Psoas muscle (tissue), 8 donors: Measurements from ENCODE around the gene CLEC4E. TPM values are rescaled to one million over a fixed set of nuclear protein-coding genes. Genes with fewer than 3 reads are reported as not detected.
"Not testable (repeated sequence)": the region's sequence is repeated elsewhere in the genome, so short reads cannot be mapped to it uniquely, and the experiment has no call there.

Source experiments
- ATAC-seq, 4 donors: fragments of 200-7000 bp; cut with Tn5 transposase; one replicate each; pipeline ENCODE4 v1.9.1; 2020; ENCODE audit warnings: moderate library complexity in 3 of 4, mild to moderate bottlenecking in 2 of 4
- DNase-seq, 2 donors: peaks; one replicate each; pipeline ENCODE4 v3.0.0-alpha.2; 2020
- H3K27ac ChIP-seq: fragments of 200-600 bp; one replicate; pipeline ENCODE4 v1.8.0; 2022
- H3K27me3 ChIP-seq, 3 donors: fragments of 200-600 bp in 1 of 3; one replicate each; pipeline versions ENCODE4 v1.6.1 to v1.8.0; 2013 to 2022; ENCODE audit warnings: low read length in 2 of 3, mild to moderate bottlenecking in 2 of 3, moderate library complexity in 1 of 3; ENCODE audit not compliant: insufficient read depth in 3 of 3
- H3K36me3 ChIP-seq, 2 donors: fragments of 200-600 bp in 1 of 2; one replicate each; pipeline versions ENCODE4 v1.6.1 to v1.8.0; 2013 to 2022; ENCODE audit warnings: low read depth in 1 of 2, mild to moderate bottlenecking in 1 of 2, moderate library complexity in 1 of 2; ENCODE audit not compliant: insufficient read depth in 1 of 2
- H3K4me1 ChIP-seq: fragments of 200-600 bp; one replicate; pipeline ENCODE4 v1.8.0; 2022
- H3K4me3 ChIP-seq: fragments of 200-600 bp; one replicate; pipeline ENCODE4 v1.8.0; 2022; ENCODE audit warnings: mild to moderate bottlenecking
- H3K9me3 ChIP-seq: fragments of 200-600 bp; one replicate; pipeline ENCODE4 v1.8.0; 2022
- WGBS, 3 donors: extraction: QIAGEN DNeasy Blood & Tissue Kit; methylation state at CpG; one replicate each; pipeline versions ENCODE4 v1.1.6 to v1.1.7; 2013; 5-methylcytosine and 5-hydroxymethylcytosine counted together
- intact Hi-C, 2 donors: fragments of 100-400 bp; cut with DNase I; formaldehyde crosslinking; loops; one replicate each; pipeline versions ENCODE4 v1.11.0 to v1.14.2; 2022
- long read RNA-seq, 2 donors: library from polyadenylated mRNA; unstranded; transcript quantifications; one replicate each; pipeline ENCODE4 v2.0.0, GENCODE V29; 2021
- polyA plus RNA-seq, 3 donors: library from polyadenylated mRNA; stranded (reverse); fragments of 200-250 nt; gene quantifications; one replicate each; pipeline ENCODE4 v1.2.3, GENCODE V29; 2013
- total RNA-seq, 4 donors: library from RNA; stranded (reverse); fragmentation: NEBNext Ultra II Directional in 2 of 4; extraction: Animal tissue kit (Norgen Biotek cat#: 25700) in 2 of 4; gene quantifications; one replicate each; pipeline versions ENCODE4 v1.2.1 to v1.2.4, GENCODE V29; 2021 to 2023
- TF ChIP-seq, protein P1 (sequence below): fragments of 200-600 bp; IDR thresholded peaks from one replicate; pipeline ENCODE4 v1.8.0; 2022; ENCODE audit warnings: antibody characterized with exemption
- donor health status: healthy with polysubstance abuse.
- donor health status: DM: no; HTN: no; CAD: no; lungs with moderate emphysema.
- donor health status: Bipolar disorder and iron deficiency.
- donor health status: healthy.
- donor health status: DM: yes; HTN: yes; CAD: no.
- donor health status: DM: no; HTN: no; CAD: no.
- donor health status: DM: no; HTN: no; CAD: no.
- donor health status: DM: yes; HTN: yes; CAD: no.

The CLEC4E gene, protein sequence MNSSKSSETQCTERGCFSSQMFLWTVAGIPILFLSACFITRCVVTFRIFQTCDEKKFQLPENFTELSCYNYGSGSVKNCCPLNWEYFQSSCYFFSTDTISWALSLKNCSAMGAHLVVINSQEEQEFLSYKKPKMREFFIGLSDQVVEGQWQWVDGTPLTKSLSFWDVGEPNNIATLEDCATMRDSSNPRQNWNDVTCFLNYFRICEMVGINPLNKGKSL
- total RNA-seq (1 to 10 TPM in 2 of 4 donors, under 1 TPM in 2; 0.37 to 1.1 (median 0.96) TPM), polyA plus RNA-seq (under 1 TPM; 0.19 to 0.63 (median 0.34) TPM)
- long read RNA-seq, donor 1 = 0 reads
- long read RNA-seq, donor 2 = 0 reads

DNA sequence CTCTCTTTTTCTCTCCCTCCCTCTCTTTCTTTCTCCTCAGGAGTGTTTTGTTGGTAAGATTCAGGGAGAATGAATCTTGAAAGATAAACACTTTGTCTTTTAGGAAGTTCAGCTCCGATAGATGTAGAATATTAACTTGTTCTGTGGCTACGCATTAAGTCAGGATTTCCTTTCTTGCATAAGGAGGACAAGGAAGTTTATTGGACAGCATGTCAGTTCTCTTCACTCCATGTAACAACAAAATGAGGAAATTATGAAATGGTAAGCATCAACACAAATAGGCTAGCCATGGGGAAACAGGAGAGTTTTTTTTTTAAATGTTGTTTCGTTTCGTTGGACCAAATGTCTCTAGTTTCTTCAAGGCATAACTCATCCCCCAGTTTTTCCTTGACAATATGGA, at the start of gene CLEC4E:
Gene CLEC4E, minus strand, starts transcription at position 75 of the 400 bp plus-strand sequence. CDS start 108 bp downstream, outside the sequence.
- H3K9me3 ChIP-seq, ATAC-seq, H3K36me3 ChIP-seq, H3K27me3 ChIP-seq, H3K4me1 ChIP-seq, H3K4me3 ChIP-seq, DNase-seq, H3K27ac ChIP-seq: not testable (repeated sequence)
- intact Hi-C loops = loop anchor here (10.0 kb wide), 1 partner anchor 504 kb away; no protein-coding TSS in a partner anchor
- 40 to 56% (median 40%) methylated on average over 4 of the region's 4 CpGs for WGBS, 3 donors

DNA sequence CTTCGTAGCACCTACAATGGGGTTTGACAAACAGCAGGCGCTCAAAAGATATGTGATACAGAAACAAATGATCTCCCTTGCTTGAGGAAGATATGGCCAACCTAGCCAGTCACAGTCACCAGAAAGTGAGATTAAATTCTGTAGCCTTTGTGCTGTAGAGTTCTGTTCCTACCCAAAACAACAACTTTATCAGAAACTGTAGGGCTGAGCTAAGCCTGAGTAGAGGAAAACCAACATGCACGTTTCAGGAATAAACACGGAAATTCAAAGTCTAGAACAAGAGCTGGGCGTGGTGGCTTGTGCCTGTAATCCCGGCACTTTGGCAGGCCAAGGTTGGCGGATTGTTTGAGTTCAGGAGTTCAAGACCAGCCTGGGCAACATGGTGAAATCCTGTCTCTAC, 49.0 kb upstream of the CLEC4E start:
- Histone ChIP-seq H3K4me3 (no peak overlapping the region), H3K4me1 (no peaks in the 10 kb centered on the region), H3K9me3 (no peaks in the 10 kb centered on the region), H3K36me3 (no peaks in the 10 kb centered on the region), H3K27ac (no peak overlapping the region), H3K27me3 (no peaks in the 10 kb centered on the region)
- intact Hi-C loops = no loop called here
- DNase-seq (no peak), ATAC-seq (no peak)
- WGBS, 3 donors = 74 to 81% (median 78%) methylated on average over 7 of the region's 7 CpGs
- TF ChIP-seq, protein P1, sequence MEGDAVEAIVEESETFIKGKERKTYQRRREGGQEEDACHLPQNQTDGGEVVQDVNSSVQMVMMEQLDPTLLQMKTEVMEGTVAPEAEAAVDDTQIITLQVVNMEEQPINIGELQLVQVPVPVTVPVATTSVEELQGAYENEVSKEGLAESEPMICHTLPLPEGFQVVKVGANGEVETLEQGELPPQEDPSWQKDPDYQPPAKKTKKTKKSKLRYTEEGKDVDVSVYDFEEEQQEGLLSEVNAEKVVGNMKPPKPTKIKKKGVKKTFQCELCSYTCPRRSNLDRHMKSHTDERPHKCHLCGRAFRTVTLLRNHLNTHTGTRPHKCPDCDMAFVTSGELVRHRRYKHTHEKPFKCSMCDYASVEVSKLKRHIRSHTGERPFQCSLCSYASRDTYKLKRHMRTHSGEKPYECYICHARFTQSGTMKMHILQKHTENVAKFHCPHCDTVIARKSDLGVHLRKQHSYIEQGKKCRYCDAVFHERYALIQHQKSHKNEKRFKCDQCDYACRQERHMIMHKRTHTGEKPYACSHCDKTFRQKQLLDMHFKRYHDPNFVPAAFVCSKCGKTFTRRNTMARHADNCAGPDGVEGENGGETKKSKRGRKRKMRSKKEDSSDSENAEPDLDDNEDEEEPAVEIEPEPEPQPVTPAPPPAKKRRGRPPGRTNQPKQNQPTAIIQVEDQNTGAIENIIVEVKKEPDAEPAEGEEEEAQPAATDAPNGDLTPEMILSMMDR = no peak

DNA sequence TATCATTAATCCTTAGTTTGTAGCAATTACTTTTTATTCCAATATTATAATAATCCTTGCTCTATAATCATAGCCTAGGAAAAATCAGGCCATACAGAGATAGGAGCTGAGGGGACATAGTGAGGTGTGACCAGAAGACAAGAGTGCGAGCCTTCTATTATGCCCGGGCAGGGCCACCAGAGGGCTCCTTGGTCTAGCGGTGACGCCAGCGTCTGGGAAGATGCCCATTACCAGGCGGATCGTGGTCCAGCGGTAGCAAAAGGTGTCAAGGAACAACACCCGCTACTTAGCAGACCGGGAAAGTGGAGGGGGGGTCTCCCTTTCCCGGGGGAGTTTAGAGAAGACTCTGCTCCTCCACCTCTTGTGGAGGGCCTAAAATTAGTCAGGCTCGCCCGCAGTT, 43.8 kb upstream of the CLEC4E start:
- H3K9me3 ChIP-seq, intact Hi-C loops, H3K27ac ChIP-seq, H3K27me3 ChIP-seq, H3K36me3 ChIP-seq, H3K4me1 ChIP-seq, H3K4me3 ChIP-seq, ATAC-seq, DNase-seq: not testable (repeated sequence)
- WGBS, 3 donors = 84 to 88% (median 85%) methylated on average over 13 of the region's 13 CpGs

DNA sequence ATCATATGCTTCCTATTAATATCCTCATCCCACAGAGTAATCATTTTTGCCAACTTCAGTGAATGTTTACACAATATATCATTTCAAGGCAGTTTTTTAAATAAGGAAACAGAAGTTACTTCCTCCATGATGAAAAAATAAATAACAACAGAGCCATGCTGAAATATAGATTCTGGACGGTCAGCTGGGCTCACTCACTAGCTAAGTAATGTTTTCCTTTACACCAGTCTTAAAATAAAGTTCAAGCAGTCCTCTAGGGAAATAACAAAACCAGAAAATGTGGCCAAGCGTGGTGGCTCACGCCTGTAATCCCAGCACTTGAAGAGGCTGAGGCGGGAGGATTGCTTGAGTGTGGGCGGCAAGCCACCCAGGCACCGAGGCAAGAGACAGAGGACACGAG, 43.3 kb upstream of the CLEC4E start:
- H3K4me1 ChIP-seq = no peaks in the 10 kb centered on the region
- WGBS, 3 donors = 43 to 58% (median 55%) methylated on average over 7 of the region's 7 CpGs
- TF ChIP-seq, protein P1 = no peak

DNA sequence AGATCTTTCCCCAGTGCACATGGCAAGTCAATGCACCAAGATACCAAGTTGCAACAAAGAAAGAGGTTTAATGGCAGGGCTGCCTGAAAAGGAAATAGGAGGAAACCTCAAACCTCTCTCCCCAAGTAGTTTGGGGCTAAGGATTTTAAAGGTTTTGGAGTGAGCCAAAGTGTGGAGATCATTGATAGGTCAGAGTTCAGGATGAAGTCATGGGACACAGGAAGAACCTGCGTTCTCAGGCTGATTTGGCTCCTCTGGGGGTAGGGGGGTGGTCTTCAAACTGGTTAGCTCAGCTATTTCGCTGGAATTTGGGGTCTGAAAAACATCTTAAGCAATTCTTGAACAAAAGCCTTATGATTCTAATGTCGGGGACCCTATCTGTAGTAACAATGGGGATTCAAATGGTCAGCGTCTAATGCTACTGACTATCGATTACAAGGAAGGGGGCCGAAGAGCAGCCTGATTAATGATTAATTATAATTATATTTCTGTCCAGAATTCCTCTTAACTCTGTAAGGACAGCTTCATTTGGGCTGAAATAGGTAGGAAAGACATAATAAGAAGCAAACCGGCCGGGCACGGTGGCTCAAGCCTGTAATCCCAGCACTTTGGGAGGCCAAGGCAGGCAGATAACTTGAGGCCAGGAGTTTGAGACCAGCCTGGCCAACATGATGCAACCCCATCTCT, 40.5 kb upstream of the CLEC4E start:
- intact Hi-C loops = no loop called here
- Histone ChIP-seq H3K9me3 (no peaks in the 10 kb centered on the region), H3K27ac (no peak overlapping the region), H3K36me3 (no peaks in the 10 kb centered on the region), H3K4me1 (no peaks in the 10 kb centered on the region), H3K27me3 (no peaks in the 10 kb centered on the region), H3K4me3 (no peak overlapping the region)
- WGBS, 3 donors = 64 to 73% (median 67%) methylated on average over 9 of the region's 9 CpGs
- ATAC-seq (no peak), DNase-seq (no peak)
- TF ChIP-seq, protein P1 = no peak

More for the DNA sequence above, 43.3 kb upstream of the CLEC4E start:
- no peaks in the 10 kb centered on the region for H3K36me3 ChIP-seq
- ATAC-seq (no peak), DNase-seq (no peak)
- no peaks in the 10 kb centered on the region for H3K27me3 ChIP-seq
- no peak overlapping the region for H3K4me3 ChIP-seq
- H3K9me3 ChIP-seq = no peaks in the 10 kb centered on the region
- intact Hi-C loops = no loop called here
- no peak overlapping the region for H3K27ac ChIP-seq
